Measurements from ENCODE around the gene KPNA3.

- TF ChIP-seq, protein P1, sequence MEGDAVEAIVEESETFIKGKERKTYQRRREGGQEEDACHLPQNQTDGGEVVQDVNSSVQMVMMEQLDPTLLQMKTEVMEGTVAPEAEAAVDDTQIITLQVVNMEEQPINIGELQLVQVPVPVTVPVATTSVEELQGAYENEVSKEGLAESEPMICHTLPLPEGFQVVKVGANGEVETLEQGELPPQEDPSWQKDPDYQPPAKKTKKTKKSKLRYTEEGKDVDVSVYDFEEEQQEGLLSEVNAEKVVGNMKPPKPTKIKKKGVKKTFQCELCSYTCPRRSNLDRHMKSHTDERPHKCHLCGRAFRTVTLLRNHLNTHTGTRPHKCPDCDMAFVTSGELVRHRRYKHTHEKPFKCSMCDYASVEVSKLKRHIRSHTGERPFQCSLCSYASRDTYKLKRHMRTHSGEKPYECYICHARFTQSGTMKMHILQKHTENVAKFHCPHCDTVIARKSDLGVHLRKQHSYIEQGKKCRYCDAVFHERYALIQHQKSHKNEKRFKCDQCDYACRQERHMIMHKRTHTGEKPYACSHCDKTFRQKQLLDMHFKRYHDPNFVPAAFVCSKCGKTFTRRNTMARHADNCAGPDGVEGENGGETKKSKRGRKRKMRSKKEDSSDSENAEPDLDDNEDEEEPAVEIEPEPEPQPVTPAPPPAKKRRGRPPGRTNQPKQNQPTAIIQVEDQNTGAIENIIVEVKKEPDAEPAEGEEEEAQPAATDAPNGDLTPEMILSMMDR (IDR thresholded peaks at IDR 0.05), result no peak
- no peak for TF ChIP-seq POLR2AphosphoS5 (IDR thresholded peaks at IDR 0.05; ENCODE audit: low read depth, low read length)
Measured at GRCh38 chr13:49810567-49811526, 18.4 kb upstream of the KPNA3 start.

Data from Panc1 (cell line).